ENCODE results near the gene CFAP251.

DNA sequence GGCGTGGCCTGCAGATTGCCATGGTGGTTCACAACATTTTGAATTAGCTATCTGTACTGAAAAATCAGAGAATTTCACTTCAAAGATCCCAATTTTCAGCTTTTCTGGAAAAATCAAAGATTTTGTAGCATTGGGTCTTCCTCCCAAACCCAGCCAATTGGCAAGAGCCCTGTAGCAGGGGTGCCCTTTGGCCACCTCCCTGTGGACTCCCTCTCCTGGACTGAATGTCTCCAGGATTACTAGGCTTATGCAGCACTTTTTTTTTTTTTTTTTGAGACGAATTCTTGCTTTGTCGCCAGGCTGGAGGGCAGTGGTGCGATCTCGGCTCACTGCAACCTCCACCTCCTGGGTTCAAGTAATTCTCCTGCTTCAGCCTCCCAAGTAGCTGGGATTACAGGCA, 20.1 kb upstream of the CFAP251 start:
- TF ChIP-seq EP300 (IDR thresholded peaks at IDR 0.05) (no peak), POLR2A (IDR thresholded peaks at IDR 0.05; ENCODE audit: low read depth) (no peak)
- TF ChIP-seq, protein P1, sequence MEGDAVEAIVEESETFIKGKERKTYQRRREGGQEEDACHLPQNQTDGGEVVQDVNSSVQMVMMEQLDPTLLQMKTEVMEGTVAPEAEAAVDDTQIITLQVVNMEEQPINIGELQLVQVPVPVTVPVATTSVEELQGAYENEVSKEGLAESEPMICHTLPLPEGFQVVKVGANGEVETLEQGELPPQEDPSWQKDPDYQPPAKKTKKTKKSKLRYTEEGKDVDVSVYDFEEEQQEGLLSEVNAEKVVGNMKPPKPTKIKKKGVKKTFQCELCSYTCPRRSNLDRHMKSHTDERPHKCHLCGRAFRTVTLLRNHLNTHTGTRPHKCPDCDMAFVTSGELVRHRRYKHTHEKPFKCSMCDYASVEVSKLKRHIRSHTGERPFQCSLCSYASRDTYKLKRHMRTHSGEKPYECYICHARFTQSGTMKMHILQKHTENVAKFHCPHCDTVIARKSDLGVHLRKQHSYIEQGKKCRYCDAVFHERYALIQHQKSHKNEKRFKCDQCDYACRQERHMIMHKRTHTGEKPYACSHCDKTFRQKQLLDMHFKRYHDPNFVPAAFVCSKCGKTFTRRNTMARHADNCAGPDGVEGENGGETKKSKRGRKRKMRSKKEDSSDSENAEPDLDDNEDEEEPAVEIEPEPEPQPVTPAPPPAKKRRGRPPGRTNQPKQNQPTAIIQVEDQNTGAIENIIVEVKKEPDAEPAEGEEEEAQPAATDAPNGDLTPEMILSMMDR (IDR thresholded peaks at IDR 0.05), result no peak
